Measurements from ENCODE around the gene ITGAX.

GRCh38 chr16:31377210-31377903 is 22.4 kb downstream of the ITGAX start:
- no peak for TF ChIP-seq YY1 (IDR thresholded peaks at IDR 0.05; ENCODE audit: insufficient read depth, insufficient read length)
- TF ChIP-seq ZNF274 (IDR thresholded peaks at IDR 0.05; ENCODE audit: low read depth, low read length), result no peak
- no peak for TF ChIP-seq SUZ12 (IDR thresholded peaks at IDR 0.05; ENCODE audit: extremely low read depth, insufficient read depth, insufficient read length)
